K562 (cell line): ENCODE results near the gene ADAMTS2. TPM values are rescaled to one million over a fixed set of nuclear protein-coding genes. Genes with fewer than 3 reads are reported as not detected.

Experiments
- ATAC-seq: fragments of 200-7000 bp; cut with Tn5 transposase; 3 replicates; pipeline ENCODE4 v1.9.1; 2020; ENCODE audit warnings: moderate library complexity
- BruUV-seq: library from RNA; stranded (reverse); fragments of 400-500 nt; replicated peaks from 2 replicates; lab custom pipeline; 2021; lab: Mats Ljungman, UMichigan
- CTCF ChIA-PET: fragments of 300-600 bp; formaldehyde crosslinking; extraction: SDS; loops from one replicate; lab custom pipeline; 2021; ENCODE audit warnings: low intra/inter-chr PET ratio; lab: Yijun Ruan, JAX
- POLR2A ChIA-PET: fragments of 300-600, 350-650 bp; sonication (Branson Sonifier 250); formaldehyde crosslinking; extraction: SDS; loops from one replicate; lab custom pipeline; 2021; ENCODE audit warnings: antibody characterized with exemption, inconsistent platforms; lab: Yijun Ruan, JAX
- DNase-seq, 4 experiments: peaks; one replicate each; pipeline versions ENCODE4 v3.0.0 to v3.0.0-alpha.2; 2011 to 2018; ENCODE audit warnings: low spot score in 3 of 4, mixed read lengths in 3 of 4; ENCODE audit errors: extremely low read depth in 1 of 4
- FAIRE-seq: peaks from 2 replicates; lab custom pipeline; 2011; peaks lifted over from hg19 to GRCh38; lab: Jason Lieb, UNC
- H2AFZ ChIP-seq: 2 replicates; pipeline ENCODE4 v1.6.0; 2011; ENCODE audit warnings: low read depth, low read length, control low read depth, inconsistent platforms
- H3K27ac ChIP-seq: fragments of 200-600 bp; 3 replicates; pipeline ENCODE4 v1.8.0; 2011; ENCODE audit warnings: low read depth, mild to moderate bottlenecking, control low read depth, inconsistent platforms, low read length, moderate library complexity, mixed read lengths; ENCODE audit errors: extremely low read depth
- H3K27me3 ChIP-seq, 2 experiments: fragments of 300-600 bp in 1 of 2; 2 replicates in 1 of 2; 3 replicates in 1 of 2; pipeline versions ENCODE4 v1.6.0 to v1.8.0; 2011; ENCODE audit warnings: inconsistent platforms in 2 of 2, low read length in 2 of 2, mild to moderate bottlenecking in 1 of 2, mixed read lengths in 1 of 2, moderate library complexity in 1 of 2; ENCODE audit not compliant: control insufficient read depth in 2 of 2, insufficient read depth in 2 of 2
- H3K36me3 ChIP-seq: fragments of 300-600 bp; 3 replicates; pipeline ENCODE4 v1.8.0; 2011; ENCODE audit warnings: mild to moderate bottlenecking, low read length, inconsistent platforms; ENCODE audit not compliant: control insufficient read depth, insufficient read depth
- H3K4me1 ChIP-seq, 2 experiments: fragments of 200-600 bp in 1 of 2; replicated peaks in 1 of 2; 2 replicates in 1 of 2; 3 replicates in 1 of 2; pipeline versions ENCODE4 v1.5.1 to v1.8.0; 2011; ENCODE audit warnings: inconsistent platforms in 2 of 2, low read length in 2 of 2, mild to moderate bottlenecking in 1 of 2, mixed read lengths in 1 of 2, moderate library complexity in 1 of 2; ENCODE audit not compliant: control insufficient read depth in 2 of 2, insufficient read depth in 2 of 2
- H3K4me2 ChIP-seq: 2 replicates; pipeline ENCODE4 v1.6.1; 2011; ENCODE audit warnings: low read length, control low read depth, inconsistent platforms, mixed read lengths; ENCODE audit not compliant: insufficient read depth
- H3K4me3 ChIP-seq: fragments of 200-600 bp; sonication (generic), shearing (Covaris generic); 2 replicates; pipeline ENCODE4 v1.5.1; 2016; ENCODE audit warnings: control low read depth, inconsistent platforms
- H3K79me2 ChIP-seq: fragments of 200-600 bp; 3 replicates; pipeline ENCODE4 v1.8.0; 2011; ENCODE audit warnings: low read length, inconsistent platforms; ENCODE audit not compliant: control insufficient read depth, insufficient read depth
- H3K9ac ChIP-seq, 2 experiments: 2 replicates each; pipeline versions ENCODE4 v1.6.0 to v1.6.1; 2011; ENCODE audit warnings: low read depth in 2 of 2, low read length in 2 of 2, control low read depth in 1 of 2, inconsistent platforms in 1 of 2, mild to moderate bottlenecking in 1 of 2, mixed read lengths in 1 of 2; ENCODE audit not compliant: insufficient read depth in 1 of 2
- H3K9me1 ChIP-seq: one replicate; pipeline ENCODE4 v1.6.0; 2011; ENCODE audit warnings: inconsistent platforms, mild to moderate bottlenecking, low read length, moderate library complexity; ENCODE audit not compliant: control insufficient read depth, insufficient read depth
- H3K9me3 ChIP-seq: replicated peaks from 2 replicates; pipeline ENCODE4 v1.5.1; 2011; ENCODE audit warnings: low read depth, low read length, inconsistent platforms; ENCODE audit not compliant: control insufficient read depth, insufficient read depth
- H4K20me1 ChIP-seq: replicated peaks from 2 replicates; pipeline ENCODE4 v1.6.1; 2011; ENCODE audit warnings: low read length, inconsistent platforms, mixed read lengths; ENCODE audit not compliant: control insufficient read depth, insufficient read depth
- CREB3L1 ChIP-seq: fragments of 450-650 bp; IDR thresholded peaks from 2 replicates; pipeline ENCODE4 v1.6.1; 2014; ENCODE audit warnings: low read depth, mild to moderate bottlenecking, moderate library complexity, borderline replicate concordance
- GTF2E2 ChIP-seq: fragments of 200-800 bp; sonication (Bioruptor generic); IDR thresholded peaks from 2 replicates; pipeline ENCODE4 v1.6.1; 2016; ENCODE audit warnings: missing genetic modification characterization, missing compliant biosample characterization
- HNRNPH1 ChIP-seq: fragments of 200-400 bp; formaldehyde crosslinking; optimal IDR thresholded peaks from 2 replicates; pipeline ENCODE3; 2017; ENCODE audit warnings: low read depth, mild to moderate bottlenecking, low read length, moderate library complexity
- IRF9 ChIP-seq: fragments of 450-650 bp; IDR thresholded peaks from 2 replicates; pipeline ENCODE4 v1.6.1; 2016; ENCODE audit warnings: missing biosample characterization, missing genetic modification characterization
- POU5F1 ChIP-seq: fragments of 150-350 bp; IDR thresholded peaks from 2 replicates; pipeline ENCODE4 v1.6.1; 2014; ENCODE audit warnings: borderline replicate concordance, low read length, low read depth, mild to moderate bottlenecking; ENCODE audit not compliant: partially characterized antibody
- SIN3B ChIP-seq: fragments of 450-650 bp; IDR thresholded peaks from 2 replicates; pipeline ENCODE4 v1.6.1; 2017; ENCODE audit warnings: low read depth, mild to moderate bottlenecking, moderate library complexity
- SMARCB1 ChIP-seq: IDR thresholded peaks from 2 replicates; pipeline ENCODE4 v1.6.1; 2011; ENCODE audit warnings: improper control_type of control experiment, low read depth; ENCODE audit not compliant: insufficient read length
- TEAD2 ChIP-seq: fragments of 450-650 bp; IDR thresholded peaks from 2 replicates; pipeline ENCODE4 v1.6.1; 2016; ENCODE audit warnings: missing genetic modification characterization, control low read depth, missing compliant biosample characterization
- ZBTB7A ChIP-seq: IDR thresholded peaks from 2 replicates; pipeline ENCODE4 v1.6.1; 2011; ENCODE audit warnings: low read depth, mild to moderate bottlenecking, low read length, moderate library complexity, borderline replicate concordance; ENCODE audit not compliant: control insufficient read depth
- ZBTB8A ChIP-seq: fragments of 450-650 bp; IDR thresholded peaks from 2 replicates; pipeline ENCODE4 v1.6.1; 2018; ENCODE audit warnings: mild to moderate bottlenecking, moderate library complexity; ENCODE audit not compliant: partially characterized antibody
- ZFP30 ChIP-seq: fragments of 250-450 bp; sonication (Bioruptor Pico); IDR thresholded peaks from 2 replicates; pipeline ENCODE4 v1.8.0; 2022; ENCODE audit warnings: moderate library complexity, mild to moderate bottlenecking, inconsistent platforms, borderline replicate concordance
- ZNF511 ChIP-seq: sonication (generic); formaldehyde crosslinking; IDR thresholded peaks from 2 replicates; pipeline ENCODE4 v1.8.0; 2022; ENCODE audit warnings: mild to moderate bottlenecking, missing genetic modification reagents
- ZNF57 ChIP-seq: fragments of 450-650 bp; formaldehyde crosslinking; IDR thresholded peaks from 2 replicates; pipeline ENCODE4 v1.4.0; 2020; ENCODE audit warnings: mild to moderate bottlenecking, moderate library complexity
- ZNF75A ChIP-seq: fragments of 450-650 bp; formaldehyde crosslinking; IDR thresholded peaks from 2 replicates; pipeline ENCODE4 v1.4.0; 2020; ENCODE audit warnings: mild to moderate bottlenecking
- WGBS: fragments of 100-300 bp; shearing (Covaris generic); methylation state at CpG from one replicate; pipeline ENCODE4 v1.1.6; 2016; ENCODE audit warnings: low coverage, mixed read lengths; ENCODE audit not compliant: insufficient coverage; ENCODE audit errors: missing lambda C conversion rate; 5-methylcytosine and 5-hydroxymethylcytosine counted together
- in situ Hi-C: fragments of 300-500 bp; cut with MboI; formaldehyde crosslinking; loops from 4 replicates; pipeline ENCODE4 v1.15.0; 2018; ENCODE audit warnings: inconsistent platforms, mixed read lengths
- intact Hi-C: fragments of 100-400 bp; cut with micrococcal nuclease; formaldehyde crosslinking; loops from 2 replicates; pipeline ENCODE4 v1.14.2; 2022
- polyA plus RNA-seq, 8 experiments: library from polyadenylated mRNA; depleted of rRNA in 4 of 8; stranded (reverse) in 5 of 8; unstranded in 3 of 8; fragments of >200 nt; fragmentation: Nextera tagmentation in 2 of 8; fragmentation: Illumina TruSeq in 1 of 8; extraction: Ambion mirVana in 2 of 8; extraction: Trizol in 1 of 8; gene quantifications; 2 replicates each; pipeline versions ENCODE4 v1.2.1 to v1.2.3, GENCODE V29; 2011 to 2014; ENCODE audit warnings: inconsistent platforms in 1 of 8, missing spikeins in 1 of 8
- total RNA-seq, 7 experiments: library from RNA; depleted of rRNA in 6 of 7; stranded (reverse); fragments of >200 nt in 6 of 7; fragmentation: Illumina TruSeq in 2 of 7; extraction: Trizol in 2 of 7; gene quantifications; 2 replicates each; pipeline versions ENCODE4 v1.2.1 to v1.2.3, GENCODE V29; 2011 to 2021; ENCODE audit warnings: low replicate concordance in 1 of 7

ADAMTS2 gene
- total and polyA plus RNA-seq, 9 of the 15 experiments (the other 6 are each of a cell fraction or from before 2014, with no cell fraction given): not detected

- no peaks in the 10 kb centered on the region for H3K9me1 ChIP-seq
- no peaks in the 10 kb centered on the region for H3K79me2 ChIP-seq
- H3K4me2 ChIP-seq: no peak overlapping the region
- H3K27ac ChIP-seq: no peak overlapping the region
- no peaks in the 10 kb centered on the region for H3K9me3 ChIP-seq
- 3% methylated on average over 10 of the region's 10 CpGs for WGBS
- no peaks in the 10 kb centered on the region for H4K20me1 ChIP-seq
- H3K9ac ChIP-seq: no peak overlapping the region
- no TSS peak for BruUV-seq
- FAIRE-seq (no peak), DNase-seq (no peak), ATAC-seq (no peak)
- H3K27me3 ChIP-seq: peaks cover 3 to 44% of the 10 kb centered on the region in 2 experiments; a peak in 3 of 5 replicates
- no peak overlapping the region for H2AFZ ChIP-seq
- no peaks in the 10 kb centered on the region; a peak in 2 of 5 replicates for H3K4me1 ChIP-seq
- H3K4me3 ChIP-seq: no peak overlapping the region
- in situ Hi-C loops: no loop called here
- ChIA-PET POLR2A (no interaction called here), CTCF (no interaction called here)
- H3K36me3 ChIP-seq: no peaks in the 10 kb centered on the region
- intact Hi-C loops: no loop called here
- TF ChIP-seq ZNF75A (no peak), ZFP30 (no peak), HNRNPH1 (no peak), GTF2E2 (no peak), SMARCB1 (no peak), IRF9 (tag) (no peak), SIN3B (no peak), TEAD2 (no peak), CREB3L1 (no peak), ZNF511 (CRISPR knock-in tag) (no peak), ZBTB8A (no peak), ZNF57 (CRISPR knock-in tag) (no peak), POU5F1 (no peak), ZBTB7A (no peak)
Observed at GRCh38 chr5:179139936-179140235, 205.4 kb downstream of the ADAMTS2 start.
